Naive B cell (primary cell): ENCODE results near the gene ARHGAP10. TPM values are rescaled to one million over a fixed set of nuclear protein-coding genes. Genes with fewer than 3 reads are reported as not detected.

Experiments used
- ATAC-seq, 2 donors: fragments of 150-1000 bp; cut with Tn5 transposase; 2 replicates each; pipeline ENCODE4 v1.10.0; 2021; ENCODE audit warnings: low read depth in 2 of 2, mild to moderate bottlenecking in 2 of 2, moderate library complexity in 2 of 2
- DNase-seq: peaks from one replicate; pipeline ENCODE4 v3.0.0; 2022
- H3K27ac Mint-ChIP-seq, 6 donors: one replicate each; pipeline ENCODE4 v1.8.0; 2020 to 2022; ENCODE audit warnings: mild to moderate bottlenecking in 6 of 6, mixed read lengths in 6 of 6, moderate library complexity in 5 of 6, inconsistent platforms in 2 of 6
- H3K27me3 Mint-ChIP-seq, 3 donors: one replicate each; pipeline ENCODE4 v1.8.0; 2021 to 2022; ENCODE audit warnings: mixed read lengths in 3 of 3, mild to moderate bottlenecking in 1 of 3
- H3K36me3 Mint-ChIP-seq, 2 donors: one replicate each; pipeline ENCODE4 v1.8.0; 2020 to 2022; ENCODE audit warnings: mixed read lengths in 2 of 2, inconsistent platforms in 1 of 2, mild to moderate bottlenecking in 1 of 2
- H3K4me1 Mint-ChIP-seq, 3 donors: one replicate each; pipeline ENCODE4 v1.8.0; 2020 to 2022; ENCODE audit warnings: mixed read lengths in 3 of 3, inconsistent platforms in 1 of 3, mild to moderate bottlenecking in 1 of 3, moderate library complexity in 1 of 3
- H3K4me3 Mint-ChIP-seq, 8 donors: one replicate each; pipeline ENCODE4 v1.8.0; 2020 to 2022; ENCODE audit warnings: mild to moderate bottlenecking in 8 of 8, mixed read lengths in 8 of 8, moderate library complexity in 8 of 8, inconsistent platforms in 2 of 8
- H3K9me3 Mint-ChIP-seq, 7 donors: one replicate each; pipeline ENCODE4 v1.8.0; 2020 to 2022; ENCODE audit warnings: mixed read lengths in 7 of 7, mild to moderate bottlenecking in 5 of 7, inconsistent platforms in 2 of 7, moderate library complexity in 1 of 7
- polyA plus RNA-seq, 6 donors: library from polyadenylated mRNA; unstranded; fragments of 300-500 nt; fragmentation: Illumina TruSeq; gene quantifications; one replicate each; pipeline ENCODE4 v1.2.3, GENCODE V29; 2021; ENCODE audit warnings: low read depth in 6 of 6

ARHGAP10 gene
- polyA plus RNA-seq, 6 donors from 2014 or later, result 0.26 TPM; not detected in 5

- H3K4me3 Mint-ChIP-seq, result peak overlapping the region in 2 of 8 donors; percentile 36 to 71
- ATAC-seq (peak; percentile 69 to 78), DNase-seq (no peak)
- peaks cover 0 to 15% (median 0%) of the 10 kb centered on the region in 3 donors for H3K27me3 Mint-ChIP-seq
- H3K9me3 Mint-ChIP-seq, result no peaks in the 10 kb centered on the region
- H3K36me3 Mint-ChIP-seq, result no peaks in the 10 kb centered on the region
- peaks cover 13 to 16% (median 14%) of the 10 kb centered on the region in 3 donors for H3K4me1 Mint-ChIP-seq
- peak overlapping the region in 2 of 6 donors; percentile 9 to 47 for H3K27ac Mint-ChIP-seq
Measured at GRCh38 chr4:147780137-147780777, 48.4 kb downstream of the ARHGAP10 start.

GRCh38 chr4:147782087-147782781 is 50.3 kb downstream of the ARHGAP10 start:
- H3K4me3 Mint-ChIP-seq, result no peak overlapping the region
- H3K4me1 Mint-ChIP-seq, result peaks cover 13 to 16% (median 14%) of the 10 kb centered on the region in 3 donors

GRCh38 chr4:147785129-147785528 is 53.2 kb downstream of the ARHGAP10 start:
- peaks cover 7 to 8% (median 8%) of the 10 kb centered on the region in 3 donors for H3K4me1 Mint-ChIP-seq
- peaks cover 0 to 7% (median 0%) of the 10 kb centered on the region in 3 donors for H3K27me3 Mint-ChIP-seq
- DNase-seq, result no peak
- H3K9me3 Mint-ChIP-seq, result no peaks in the 10 kb centered on the region
- no peak for ATAC-seq
- H3K27ac Mint-ChIP-seq, result no peak overlapping the region
- no peak overlapping the region for H3K4me3 Mint-ChIP-seq
- H3K36me3 Mint-ChIP-seq, result no peaks in the 10 kb centered on the region

More at GRCh38 chr4:147782087-147782781, 50.3 kb downstream of the ARHGAP10 start:
- DNase-seq (no peak), ATAC-seq (no peak)
- Mint-ChIP-seq H3K9me3 (no peaks in the 10 kb centered on the region), H3K36me3 (no peaks in the 10 kb centered on the region), H3K27me3 (peaks cover 0 to 15% (median 0%) of the 10 kb centered on the region in 3 donors), H3K27ac (no peak overlapping the region)

DNA sequence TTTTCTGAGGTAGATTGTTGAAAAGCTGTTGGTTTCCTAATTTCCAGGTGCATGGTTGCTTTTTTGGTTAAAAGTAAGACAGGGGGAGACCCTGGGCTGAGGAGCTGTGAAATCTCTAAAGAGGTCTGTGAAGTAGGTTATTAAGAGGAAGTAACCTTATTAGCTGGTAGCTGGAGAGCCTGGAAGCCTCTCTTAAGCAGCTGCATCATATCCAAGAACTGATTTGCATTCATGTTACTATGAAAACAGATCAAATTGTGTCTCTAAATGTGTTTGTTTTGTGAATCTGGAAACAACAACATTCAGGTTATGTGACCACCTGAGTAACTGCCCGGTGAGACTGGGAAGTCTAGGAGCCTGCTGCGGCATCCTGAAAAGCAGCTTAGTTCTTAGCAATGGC is 54.1 kb downstream of the ARHGAP10 start:
- DNase-seq (no peak), ATAC-seq (peak in 1 of 2 donors; percentile 32)
- no peaks in the 10 kb centered on the region for H3K36me3 Mint-ChIP-seq
- H3K27ac Mint-ChIP-seq, result no peak overlapping the region
- H3K4me3 Mint-ChIP-seq, result no peak overlapping the region
- H3K9me3 Mint-ChIP-seq, result no peaks in the 10 kb centered on the region
- no peaks in the 10 kb centered on the region for H3K4me1 Mint-ChIP-seq
- no peaks in the 10 kb centered on the region for H3K27me3 Mint-ChIP-seq

- no peak overlapping the region for H3K27ac Mint-ChIP-seq
- H3K36me3 Mint-ChIP-seq, result no peaks in the 10 kb centered on the region
- no peak for DNase-seq
- no peak overlapping the region for H3K4me3 Mint-ChIP-seq
- no peaks in the 10 kb centered on the region for H3K9me3 Mint-ChIP-seq
- ATAC-seq, result no peak
- no peaks in the 10 kb centered on the region for H3K27me3 Mint-ChIP-seq
- H3K4me1 Mint-ChIP-seq, result no peaks in the 10 kb centered on the region
Measured at GRCh38 chr4:147786531-147786930, 54.6 kb downstream of the ARHGAP10 start.

GRCh38 chr4:147787204-147787603 is 55.3 kb downstream of the ARHGAP10 start:
- Mint-ChIP-seq H3K9me3 (no peaks in the 10 kb centered on the region), H3K4me3 (no peak overlapping the region), H3K4me1 (no peaks in the 10 kb centered on the region), H3K27ac (peak overlapping the region in 1 of 6 donors; percentile 68), H3K27me3 (no peaks in the 10 kb centered on the region), H3K36me3 (no peaks in the 10 kb centered on the region)
- ATAC-seq (no peak), DNase-seq (no peak)

GRCh38 chr4:147788791-147789190 is 56.9 kb downstream of the ARHGAP10 start:
- DNase-seq (no peak), ATAC-seq (no peak)
- no peaks in the 10 kb centered on the region for H3K9me3 Mint-ChIP-seq
- no peaks in the 10 kb centered on the region for H3K27me3 Mint-ChIP-seq
- H3K27ac Mint-ChIP-seq, result no peak overlapping the region
- no peaks in the 10 kb centered on the region for H3K36me3 Mint-ChIP-seq
- no peak overlapping the region for H3K4me3 Mint-ChIP-seq
- peaks cover 0 to 6% (median 0%) of the 10 kb centered on the region in 3 donors for H3K4me1 Mint-ChIP-seq

DNA sequence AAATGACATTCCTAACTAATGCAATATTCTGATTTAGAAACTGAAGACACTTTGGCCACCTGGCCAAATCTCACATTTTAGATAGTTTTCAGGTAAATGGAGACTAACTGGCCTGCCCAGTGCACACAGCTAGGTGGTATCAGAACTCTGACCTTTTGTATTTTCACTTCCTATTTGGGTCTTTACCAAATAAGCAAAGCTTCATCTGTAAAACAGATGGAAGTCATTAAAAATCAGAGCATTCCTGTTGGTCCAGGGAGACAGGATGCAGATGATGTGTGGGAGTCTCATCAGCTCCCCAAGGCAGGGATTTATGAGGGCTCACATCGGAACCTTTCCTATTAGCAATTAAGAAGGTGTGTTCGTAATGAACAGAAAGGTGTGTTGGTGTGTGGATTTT is 57.7 kb downstream of the ARHGAP10 start:
- Mint-ChIP-seq H3K27ac (no peak overlapping the region), H3K4me1 (peaks cover 0 to 6% (median 0%) of the 10 kb centered on the region in 3 donors), H3K4me3 (no peak overlapping the region), H3K9me3 (no peaks in the 10 kb centered on the region), H3K27me3 (no peaks in the 10 kb centered on the region), H3K36me3 (no peaks in the 10 kb centered on the region)
- no peak for DNase-seq
- ATAC-seq, result no peak

DNA sequence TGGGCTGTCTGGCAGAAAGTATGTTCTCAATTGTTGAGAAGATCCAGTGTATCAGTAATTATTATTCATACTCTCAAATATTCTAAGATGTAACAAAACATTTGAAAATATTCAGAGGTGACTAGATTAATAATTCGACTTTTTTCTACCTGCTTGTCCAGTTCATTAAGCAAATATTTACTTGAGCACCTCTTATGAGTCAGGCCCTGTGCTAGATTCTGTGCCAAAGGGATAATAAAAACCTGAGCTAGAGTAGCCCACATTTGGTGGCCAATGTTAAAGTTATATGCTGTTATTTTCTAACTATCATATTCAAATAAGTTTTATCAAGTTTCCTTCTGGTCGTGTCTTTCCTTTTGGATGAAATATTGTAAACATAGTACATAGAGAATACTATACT is 58.5 kb downstream of the ARHGAP10 start:
- Mint-ChIP-seq H3K4me1 (peaks cover 0 to 6% (median 0%) of the 10 kb centered on the region in 3 donors), H3K4me3 (no peak overlapping the region), H3K9me3 (no peaks in the 10 kb centered on the region), H3K36me3 (no peaks in the 10 kb centered on the region), H3K27ac (no peak overlapping the region), H3K27me3 (no peaks in the 10 kb centered on the region)
- ATAC-seq (no peak), DNase-seq (no peak)

DNA sequence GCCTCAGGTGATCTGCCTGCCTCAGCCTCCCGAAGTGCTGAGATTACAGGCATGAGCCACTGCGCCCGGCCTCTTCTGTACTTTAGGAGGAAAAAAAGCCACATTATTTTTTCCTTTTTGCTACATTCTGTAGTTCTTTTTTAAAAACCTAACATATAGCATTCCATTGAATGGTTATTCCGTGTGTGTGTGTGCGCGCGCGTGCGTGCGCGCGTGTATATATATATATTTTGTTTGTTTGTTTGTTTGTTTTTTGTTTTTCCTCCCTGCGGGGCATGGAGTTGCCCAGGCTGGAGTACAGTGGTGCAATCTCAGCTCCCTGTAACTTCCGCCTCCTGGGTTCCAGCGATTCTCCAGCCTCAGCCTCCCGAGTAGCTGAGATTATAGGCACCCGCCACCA is 59.5 kb downstream of the ARHGAP10 start:
- Mint-ChIP-seq H3K27me3 (no peaks in the 10 kb centered on the region), H3K4me3 (no peak overlapping the region), H3K4me1 (peaks cover 0 to 6% (median 0%) of the 10 kb centered on the region in 3 donors), H3K36me3 (no peaks in the 10 kb centered on the region), H3K9me3 (no peaks in the 10 kb centered on the region), H3K27ac (no peak overlapping the region)
- no peak for DNase-seq
- no peak for ATAC-seq

DNA sequence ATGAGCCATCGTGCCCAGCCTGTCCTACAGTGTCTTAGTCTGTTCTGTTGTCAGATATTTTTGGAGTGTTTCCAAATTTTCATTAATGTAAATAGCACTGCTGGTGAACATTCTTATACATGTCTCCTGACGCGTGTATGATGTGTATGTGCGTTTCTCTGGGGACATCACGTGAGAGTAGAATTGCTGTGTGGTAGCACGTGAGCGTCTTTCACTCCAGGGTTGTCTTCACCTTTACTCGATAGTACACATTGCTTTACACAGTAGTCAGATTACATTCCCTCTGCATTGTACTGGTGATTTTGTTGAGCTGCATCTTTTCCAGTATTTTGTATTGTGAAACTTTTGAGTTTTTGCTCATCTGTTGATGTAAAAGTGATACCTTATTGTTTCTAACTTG is 60.0 kb downstream of the ARHGAP10 start:
- DNase-seq (no peak), ATAC-seq (no peak)
- Mint-ChIP-seq H3K27me3 (no peaks in the 10 kb centered on the region), H3K4me1 (peaks cover 0 to 6% (median 0%) of the 10 kb centered on the region in 3 donors), H3K9me3 (no peaks in the 10 kb centered on the region), H3K4me3 (no peak overlapping the region), H3K36me3 (no peaks in the 10 kb centered on the region), H3K27ac (no peak overlapping the region)

DNA sequence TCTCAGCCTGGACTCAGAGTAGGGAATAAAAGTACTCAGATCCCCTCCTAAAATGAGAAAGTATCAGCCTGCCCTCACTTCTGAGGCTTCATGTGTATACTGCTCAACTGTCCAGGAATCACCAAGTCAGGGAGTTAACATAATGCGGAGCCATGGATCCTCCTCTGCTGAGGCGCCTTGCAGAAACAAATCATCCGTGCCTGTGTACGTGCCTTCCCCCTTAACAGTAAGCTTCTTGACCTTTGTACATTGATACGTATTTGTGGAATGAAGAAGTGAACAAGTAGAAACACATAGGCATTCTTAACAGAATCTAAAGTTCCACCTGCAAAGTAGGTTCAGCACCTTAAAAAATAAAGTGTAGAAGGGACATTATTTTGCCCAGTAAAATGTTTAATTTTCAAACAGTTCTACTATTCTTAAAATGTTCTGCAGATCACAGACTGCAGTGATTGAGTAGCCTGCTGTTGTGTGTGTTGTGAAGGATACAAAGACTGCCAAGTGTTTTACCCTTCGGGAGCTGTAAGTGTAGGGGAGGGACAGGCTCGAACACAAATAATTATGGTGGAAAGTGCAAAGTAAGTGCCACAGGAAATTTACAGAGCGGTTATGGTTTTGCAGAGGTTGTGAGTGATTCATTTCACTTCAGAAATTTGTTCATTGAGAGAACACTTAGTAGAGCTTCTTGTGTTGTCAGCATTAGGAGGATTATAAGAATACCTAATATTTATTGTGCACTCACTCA is 61.9 kb downstream of the ARHGAP10 start:
- no peaks in the 10 kb centered on the region for H3K36me3 Mint-ChIP-seq
- DNase-seq (no peak), ATAC-seq (no peak)
- peak overlapping the region in 1 of 8 donors; percentile 53 for H3K4me3 Mint-ChIP-seq
- H3K9me3 Mint-ChIP-seq, result peaks cover 0 to 3% (median 0%) of the 10 kb centered on the region in 7 donors
- H3K27ac Mint-ChIP-seq, result no peak overlapping the region
- peaks cover 0 to 6% (median 0%) of the 10 kb centered on the region in 3 donors for H3K4me1 Mint-ChIP-seq
- no peaks in the 10 kb centered on the region for H3K27me3 Mint-ChIP-seq

GRCh38 chr4:147794314-147794680 is 62.4 kb downstream of the ARHGAP10 start:
- Mint-ChIP-seq H3K27ac (no peak overlapping the region), H3K36me3 (no peaks in the 10 kb centered on the region), H3K4me1 (peaks cover 0 to 6% (median 0%) of the 10 kb centered on the region in 3 donors), H3K27me3 (no peaks in the 10 kb centered on the region), H3K9me3 (peaks cover 0 to 3% (median 0%) of the 10 kb centered on the region in 7 donors), H3K4me3 (no peak overlapping the region)
- ATAC-seq (no peak), DNase-seq (no peak)
